EH (cell line): ENCODE results near the gene CEP192.
"Not testable (repeated sequence)": the region's sequence is repeated elsewhere in the genome, so short reads cannot be mapped to it uniquely, and the experiment has no call there.

Source experiments
- DNase-seq: peaks from one replicate; pipeline ENCODE4 v3.0.0-alpha.2; 2015; ENCODE audit warnings: low read depth

Gene CEP192

GRCh38 chr18:13035249-13035914 is 44.2 kb downstream of the CEP192 start:
- DNase-seq: peak; percentile 49

GRCh38 chr18:13036622-13037320 is 45.6 kb downstream of the CEP192 start:
- DNase-seq: peak; percentile 36

- no peak for DNase-seq
Observed at GRCh38 chr18:13039806-13040205, 48.6 kb downstream of the CEP192 start.

- no peak for DNase-seq
Observed at GRCh38 chr18:13043066-13043465, 51.9 kb downstream of the CEP192 start.

- peak; percentile 13 for DNase-seq
Observed at GRCh38 chr18:13048061-13048595, 57.0 kb downstream of the CEP192 start.

GRCh38 chr18:13051159-13051558 is 60.0 kb downstream of the CEP192 start:
- no peak for DNase-seq

- no peak for DNase-seq
Observed at GRCh38 chr18:13051950-13052349, 60.8 kb downstream of the CEP192 start.

- no peak for DNase-seq
Observed at GRCh38 chr18:13054336-13054735, 63.2 kb downstream of the CEP192 start.

GRCh38 chr18:13061630-13062189 is 70.5 kb downstream of the CEP192 start:
- DNase-seq: no peak

GRCh38 chr18:13067124-13067523 is 76.0 kb downstream of the CEP192 start:
- DNase-seq: no peak

- no peak for DNase-seq
Observed at GRCh38 chr18:13067966-13068365, 76.8 kb downstream of the CEP192 start.

- peak; percentile 22 for DNase-seq
Observed at GRCh38 chr18:13070460-13070859, 79.3 kb downstream of the CEP192 start.

GRCh38 chr18:13076886-13077285 is 85.7 kb downstream of the CEP192 start:
- no peak for DNase-seq

- DNase-seq: no peak
Observed at GRCh38 chr18:13077473-13077872, 86.3 kb downstream of the CEP192 start.

GRCh38 chr18:13078065-13078464 is 86.9 kb downstream of the CEP192 start:
- DNase-seq: not testable (repeated sequence)

GRCh38 chr18:13086906-13087305 is 95.7 kb downstream of the CEP192 start:
- no peak for DNase-seq

GRCh38 chr18:13095466-13095865 is 104.3 kb downstream of the CEP192 start:
- DNase-seq: no peak

GRCh38 chr18:13096232-13096631 is 105.1 kb downstream of the CEP192 start:
- no peak for DNase-seq

GRCh38 chr18:13096719-13097118 is 105.6 kb downstream of the CEP192 start:
- no peak for DNase-seq

- not testable (repeated sequence) for DNase-seq
Observed at GRCh38 chr18:13098104-13098503, 106.9 kb downstream of the CEP192 start.

- no peak for DNase-seq
Observed at GRCh38 chr18:13099113-13099512, 108.0 kb downstream of the CEP192 start.

GRCh38 chr18:13100942-13101658 is 109.9 kb downstream of the CEP192 start:
- no peak for DNase-seq
